Keratinocyte (primary cell): ENCODE results near the gene JAM3.

ENCODE experiments used
- CTCF ChIP-seq, 3 experiments: IDR thresholded peaks in 1 of 3; conservative IDR thresholded peaks in 1 of 3; optimal IDR thresholded peaks in 1 of 3; 2 replicates in 2 of 3; 3 replicates in 1 of 3; pipeline versions ENCODE3 to v1.5.1; 2011; ENCODE audit warnings: low read length in 3 of 3, mild to moderate bottlenecking in 3 of 3, moderate library complexity in 2 of 3, control low read depth in 1 of 3, inconsistent platforms in 1 of 3; ENCODE audit not compliant: insufficient read depth in 2 of 3; ENCODE audit errors: extremely low read depth in 1 of 3
- EZH2 ChIP-seq: IDR thresholded peaks from one replicate; pipeline ENCODE4 v1.6.1; 2012; ENCODE audit warnings: inconsistent platforms, mild to moderate bottlenecking, low read length, moderate library complexity

- TF ChIP-seq EZH2, result no peak
- TF ChIP-seq CTCF (optimal IDR thresholded peaks at IDR 0.05 in 1 of 3, IDR thresholded peaks at IDR 0.05 in 1 of 3, conservative IDR thresholded peaks at IDR 0.05 in 1 of 3; ENCODE audit: extremely low read depth in 1 of 3, insufficient read depth in 2 of 3, low read length in 3 of 3), result no peak
Observed at GRCh38 chr11:134040386-134041302, 28.2 kb upstream of the JAM3 start.
